ENCODE data around the gene PLEK. TPM values are rescaled to one million over a fixed set of nuclear protein-coding genes. Genes with fewer than 3 reads are reported as not detected.

The PLEK gene
- total and polyA plus RNA-seq, 8 donors, result 0.45 to 18.1 (median 3.8) TPM

GRCh38 chr2:68362069-68362468 is 3.0 kb upstream of the PLEK start:
- WGBS, 5 donors, result 27 to 46% (median 31%) methylated on average over 12 of the region's 12 CpGs
- peak; percentile 78 to 83 for DNase-seq
- H3K4me3 ChIP-seq, result peak overlapping the region in 1 of 4 donors; percentile 13
- intact Hi-C loops (cut with DNase I; ENCODE audit: low total_unique reads), result loop anchor here (5.0 kb wide), 1 partner anchor 85 kb away; no protein-coding TSS in a partner anchor
- H3K27ac ChIP-seq, result peak overlapping the region in 1 of 5 donors; percentile 10
- TF ChIP-seq CTCF (IDR thresholded peaks at IDR 0.05) (peak in 5 of 7 experiments; percentile 42 to 80 (median 59)), POLR2A (IDR thresholded peaks at IDR 0.05) (no peak), POLR2AphosphoS5 (IDR thresholded peaks at IDR 0.05) (peak in 1 of 3 donors; percentile 83)
- H3K4me1 ChIP-seq, result peaks cover 0 to 6% (median 2%) of the 10 kb centered on the region in 4 donors
- H3K36me3 ChIP-seq, result no peaks in the 10 kb centered on the region
- no peaks in the 10 kb centered on the region for H3K9me3 ChIP-seq
- H3K27me3 ChIP-seq, result no peaks in the 10 kb centered on the region

- intact Hi-C loops (cut with DNase I; ENCODE audit: low total_unique reads), result loop anchor here (5.0 kb wide), 1 partner anchor 85 kb away; no protein-coding TSS in a partner anchor
- no peaks in the 10 kb centered on the region for H3K36me3 ChIP-seq
- 78 to 90% (median 88%) methylated on average over 7 of the region's 7 CpGs for WGBS, 5 donors
- no peak for TF ChIP-seq POLR2AphosphoS5 (IDR thresholded peaks at IDR 0.05)
- H3K27me3 ChIP-seq, result no peaks in the 10 kb centered on the region
- DNase-seq, result no peak
- no peak overlapping the region for H3K4me3 ChIP-seq
- H3K27ac ChIP-seq, result peak overlapping the region in 1 of 5 donors; percentile 10
- H3K9me3 ChIP-seq, result no peaks in the 10 kb centered on the region
- H3K4me1 ChIP-seq, result peaks cover 0 to 6% (median 2%) of the 10 kb centered on the region in 4 donors
Measured at GRCh38 chr2:68362749-68363148, 2.3 kb upstream of the PLEK start.

- WGBS, 5 donors, result 82 to 97% (median 97%) methylated on average over 4 of the region's 4 CpGs
- Histone ChIP-seq H3K4me1 (peaks cover 0 to 15% (median 2%) of the 10 kb centered on the region in 4 donors), H3K4me3 (no peak overlapping the region), H3K36me3 (no peaks in the 10 kb centered on the region), H3K27me3 (no peaks in the 10 kb centered on the region), H3K27ac (peak overlapping the region in 1 of 5 donors; percentile 72), H3K9me3 (no peaks in the 10 kb centered on the region)
- DNase-seq, result no peak
- intact Hi-C loops (cut with DNase I; ENCODE audit: low total_unique reads), result loop anchor here (5.0 kb wide), 1 partner anchor 84 kb away; no protein-coding TSS in a partner anchor
- no peak for TF ChIP-seq POLR2A (IDR thresholded peaks at IDR 0.05)
- TF ChIP-seq CTCF (IDR thresholded peaks at IDR 0.05), result no peak
- TF ChIP-seq POLR2AphosphoS5 (IDR thresholded peaks at IDR 0.05), result no peak
- no peak for TF ChIP-seq EP300 (IDR thresholded peaks at IDR 0.05)
Measured at GRCh38 chr2:68363721-68364120, 1.4 kb upstream of the PLEK start.

- Histone ChIP-seq H3K27ac (peak overlapping the region in 3 of 5 donors; percentile 47 to 72 (median 64)), H3K27me3 (no peaks in the 10 kb centered on the region), H3K9me3 (no peaks in the 10 kb centered on the region), H3K36me3 (no peaks in the 10 kb centered on the region), H3K4me3 (peak overlapping the region; percentile 13 to 33 (median 26)), H3K4me1 (peaks cover 0 to 20% (median 2%) of the 10 kb centered on the region in 4 donors)
- 69 to 84% (median 71%) methylated on average over 4 of the region's 4 CpGs for WGBS, 5 donors
- DNase-seq, result no peak
- intact Hi-C loops (cut with DNase I; ENCODE audit: low total_unique reads), result no loop called here
- TF ChIP-seq POLR2AphosphoS5 (IDR thresholded peaks at IDR 0.05) (peak in 1 of 3 donors; percentile 22), CTCF (IDR thresholded peaks at IDR 0.05) (no peak)
Measured at GRCh38 chr2:68366083-68366560, 1.0 kb downstream of the PLEK start.
